H9 (cell line): ENCODE measurements around the gene MYOF. TPM values are rescaled to one million over a fixed set of nuclear protein-coding genes. Genes with fewer than 3 reads are reported as not detected.

Experiments
- DNase-seq: peaks from one replicate; pipeline ENCODE4 v3.0.0-alpha.2; 2017
- H2AFZ ChIP-seq: one replicate; pipeline ENCODE4 v1.6.1; 2013; ENCODE audit warnings: mild to moderate bottlenecking, low read length, control low read depth, moderate library complexity
- H2AK5ac ChIP-seq: 2 replicates; pipeline ENCODE4 v1.6.1; 2013; ENCODE audit warnings: low read length, control low read depth, mixed read lengths; ENCODE audit not compliant: insufficient read length
- H2BK120ac ChIP-seq: one replicate; pipeline ENCODE4 v1.6.1; 2013; ENCODE audit warnings: low read depth, mild to moderate bottlenecking, low read length, control low read depth, inconsistent platforms; ENCODE audit not compliant: poor library complexity, severe bottlenecking
- H2BK12ac ChIP-seq: 2 replicates; pipeline ENCODE4 v1.6.1; 2013; ENCODE audit warnings: low read length, control low read depth, mixed read lengths, low read depth; ENCODE audit not compliant: insufficient read length
- H2BK15ac ChIP-seq: 2 replicates; pipeline ENCODE4 v1.6.1; 2013; ENCODE audit warnings: low read depth, low read length, control low read depth
- H2BK20ac ChIP-seq: one replicate; pipeline ENCODE4 v1.6.1; 2013; ENCODE audit warnings: low read depth, mild to moderate bottlenecking, low read length, control low read depth, inconsistent platforms; ENCODE audit not compliant: poor library complexity, severe bottlenecking
- H2BK5ac ChIP-seq: 2 replicates; pipeline ENCODE4 v1.6.1; 2013; ENCODE audit warnings: low read length, control low read depth, mixed read lengths; ENCODE audit not compliant: insufficient read length
- H3K14ac ChIP-seq: 2 replicates; pipeline ENCODE4 v1.6.1; 2013; ENCODE audit warnings: low read length, control low read depth; ENCODE audit not compliant: insufficient read depth
- H3K18ac ChIP-seq: 2 replicates; pipeline ENCODE4 v1.6.1; 2013; ENCODE audit warnings: low read depth, mild to moderate bottlenecking, mixed read lengths, low read length, control low read depth; ENCODE audit not compliant: insufficient read length
- H3K23ac ChIP-seq: 2 replicates; pipeline ENCODE4 v1.6.1; 2013; ENCODE audit warnings: low read length, control low read depth, mixed read lengths, low read depth; ENCODE audit not compliant: insufficient read length
- H3K23me2 ChIP-seq: 2 replicates; pipeline ENCODE4 v1.6.1; 2013; ENCODE audit warnings: low read depth, mild to moderate bottlenecking, mixed read lengths, low read length, control low read depth; ENCODE audit not compliant: insufficient read length, poor library complexity, severe bottlenecking
- H3K27ac ChIP-seq: 2 replicates; pipeline ENCODE4 v1.5.1; 2013; ENCODE audit warnings: low read length, control low read depth, mixed read lengths, low read depth; ENCODE audit not compliant: insufficient read length
- H3K27me3 ChIP-seq: 2 replicates; pipeline ENCODE4 v1.6.1; 2013; ENCODE audit warnings: low read length, control low read depth, inconsistent platforms; ENCODE audit not compliant: insufficient read depth
- H3K4ac ChIP-seq: 2 replicates; pipeline ENCODE4 v1.6.1; 2013; ENCODE audit warnings: low read depth, mild to moderate bottlenecking, control low read depth, inconsistent platforms, low read length, moderate library complexity
- H3K4me1 ChIP-seq: 2 replicates; pipeline ENCODE4 v1.6.1; 2013; ENCODE audit warnings: low read length, control low read depth, inconsistent platforms; ENCODE audit not compliant: insufficient read depth
- H3K4me2 ChIP-seq: 2 replicates; pipeline ENCODE4 v1.6.1; 2013; ENCODE audit warnings: low read length, control low read depth, mixed read lengths; ENCODE audit not compliant: insufficient read length, insufficient read depth
- H3K56ac ChIP-seq: 2 replicates; pipeline ENCODE4 v1.6.1; 2013; ENCODE audit warnings: low read depth, mild to moderate bottlenecking, mixed read lengths, low read length, control low read depth; ENCODE audit not compliant: insufficient read length
- H3K79me1 ChIP-seq: 2 replicates; pipeline ENCODE4 v1.6.1; 2013; ENCODE audit warnings: low read depth, mild to moderate bottlenecking, moderate library complexity, low read length, control low read depth, inconsistent platforms; ENCODE audit not compliant: insufficient read depth, poor library complexity, severe bottlenecking
- H3K79me2 ChIP-seq: 2 replicates; pipeline ENCODE4 v1.6.1; 2013; ENCODE audit warnings: low read length, control low read depth, inconsistent platforms; ENCODE audit not compliant: insufficient read depth
- H3K9ac ChIP-seq: 2 replicates; pipeline ENCODE4 v1.6.1; 2013; ENCODE audit warnings: low read length, control low read depth, mixed read lengths; ENCODE audit not compliant: insufficient read length; ENCODE audit errors: extremely low read depth
- H3K9me3 ChIP-seq: one replicate; pipeline ENCODE4 v1.6.1; 2013; ENCODE audit warnings: low read depth, low read length, inconsistent platforms; ENCODE audit not compliant: control insufficient read depth
- H3T11ph ChIP-seq: one replicate; pipeline ENCODE4 v1.6.1; 2013; ENCODE audit warnings: mild to moderate bottlenecking, low read length, control low read depth, inconsistent platforms
- H4K20me1 ChIP-seq: one replicate; pipeline ENCODE4 v1.6.1; 2013; ENCODE audit not compliant: control insufficient read depth, insufficient read length, insufficient read depth
- H4K5ac ChIP-seq: 2 replicates; pipeline ENCODE4 v1.6.1; 2013; ENCODE audit warnings: low read depth, mild to moderate bottlenecking, mixed read lengths, low read length, control low read depth; ENCODE audit not compliant: insufficient read length
- H4K8ac ChIP-seq: replicated peaks from 2 replicates; pipeline ENCODE4 v1.6.1; 2013; ENCODE audit warnings: low read length, control low read depth, mixed read lengths, low read depth; ENCODE audit not compliant: insufficient read length
- H4K91ac ChIP-seq: 2 replicates; pipeline ENCODE4 v1.6.1; 2013; ENCODE audit warnings: low read depth, mild to moderate bottlenecking, moderate library complexity, mixed read lengths, low read length, control low read depth; ENCODE audit not compliant: insufficient read length
- H3K27ac Mint-ChIP-seq, 3 experiments: 2 replicates in 2 of 3; 3 replicates in 1 of 3; pipeline ENCODE4 v1.8.0; 2020 to 2021; ENCODE audit warnings: mixed read lengths in 3 of 3, mild to moderate bottlenecking in 1 of 3, moderate library complexity in 1 of 3
- H3K27me3 Mint-ChIP-seq: 2 replicates; pipeline ENCODE4 v1.8.0; 2021; ENCODE audit warnings: low read depth, mild to moderate bottlenecking, moderate library complexity, mixed read lengths
- H3K36me3 Mint-ChIP-seq, 3 experiments: 2 replicates in 2 of 3; 3 replicates in 1 of 3; pipeline ENCODE4 v1.8.0; 2020 to 2021; ENCODE audit warnings: low read depth in 3 of 3, mixed read lengths in 3 of 3; ENCODE audit not compliant: insufficient read depth in 1 of 3
- H3K4me1 Mint-ChIP-seq, 2 experiments: 2 replicates each; pipeline ENCODE4 v1.8.0; 2020; ENCODE audit warnings: mixed read lengths in 2 of 2
- H3K4me3 Mint-ChIP-seq, 2 experiments: 2 replicates in 1 of 2; 3 replicates in 1 of 2; pipeline ENCODE4 v1.8.0; 2020 to 2021; ENCODE audit warnings: mild to moderate bottlenecking in 2 of 2, mixed read lengths in 2 of 2, moderate library complexity in 1 of 2
- H3K9me3 Mint-ChIP-seq, 2 experiments: 2 replicates in 1 of 2; 3 replicates in 1 of 2; pipeline ENCODE4 v1.8.0; 2020; ENCODE audit warnings: mild to moderate bottlenecking in 2 of 2, mixed read lengths in 2 of 2, moderate library complexity in 1 of 2
- WGBS: extraction: QIAGEN DNeasy Blood & Tissue Kit; methylation state at CpG from one replicate; pipeline ENCODE4 v1.1.7; 2013; ENCODE audit warnings: missing lambda C conversion rate, low lambda C conversion rate, mixed read lengths; ENCODE audit not compliant: insufficient read length; ENCODE audit errors: extremely low coverage; 5-methylcytosine and 5-hydroxymethylcytosine counted together
- total RNA-seq: library from RNA; stranded (reverse); gene quantifications from 2 replicates; pipeline ENCODE4 v1.2.1, GENCODE V29; 2021
- TF ChIP-seq, protein P1 (sequence below): fragments of 200-600 bp; sonication (generic); conservative IDR thresholded peaks from 3 replicates; pipeline ENCODE4 v1.8.0; 2021; ENCODE audit warnings: antibody characterized with exemption, mild to moderate bottlenecking

Gene MYOF
- total RNA-seq, 1 experiment from 2014 or later: 2.8 TPM

- DNase-seq: no peak
- no peaks in the 10 kb centered on the region for H4K20me1 ChIP-seq
- H3K4me1 ChIP-seq: 0 out of 2 replicates have a peak, but pooled peaks cover 4% of the 10 kb centered on the region
- H3K23me2 ChIP-seq: no peaks in the 10 kb centered on the region
- H3K79me2 ChIP-seq: no peaks in the 10 kb centered on the region
- H3K36me3 Mint-ChIP-seq: peaks cover 0 to 4% (median 0%) of the 10 kb centered on the region in 3 experiments; a peak in 2 of 7 replicates
- H3K27ac Mint-ChIP-seq: no peak overlapping the region
- no peak overlapping the region for H2BK15ac ChIP-seq
- H4K91ac ChIP-seq: no peak overlapping the region
- no peak overlapping the region for H3K4me2 ChIP-seq
- H2BK12ac ChIP-seq: no peak overlapping the region
- no peak overlapping the region for H4K5ac ChIP-seq
- H3K4me3 Mint-ChIP-seq: no peak overlapping the region
- H3K4me1 Mint-ChIP-seq: peaks cover 11 to 16% of the 10 kb centered on the region in 2 experiments
- H2AFZ ChIP-seq: no peak overlapping the region
- no peak overlapping the region for H3K4ac ChIP-seq
- H3K27ac ChIP-seq: no peak overlapping the region
- H3K79me1 ChIP-seq: no peaks in the 10 kb centered on the region
- TF ChIP-seq, protein P1, sequence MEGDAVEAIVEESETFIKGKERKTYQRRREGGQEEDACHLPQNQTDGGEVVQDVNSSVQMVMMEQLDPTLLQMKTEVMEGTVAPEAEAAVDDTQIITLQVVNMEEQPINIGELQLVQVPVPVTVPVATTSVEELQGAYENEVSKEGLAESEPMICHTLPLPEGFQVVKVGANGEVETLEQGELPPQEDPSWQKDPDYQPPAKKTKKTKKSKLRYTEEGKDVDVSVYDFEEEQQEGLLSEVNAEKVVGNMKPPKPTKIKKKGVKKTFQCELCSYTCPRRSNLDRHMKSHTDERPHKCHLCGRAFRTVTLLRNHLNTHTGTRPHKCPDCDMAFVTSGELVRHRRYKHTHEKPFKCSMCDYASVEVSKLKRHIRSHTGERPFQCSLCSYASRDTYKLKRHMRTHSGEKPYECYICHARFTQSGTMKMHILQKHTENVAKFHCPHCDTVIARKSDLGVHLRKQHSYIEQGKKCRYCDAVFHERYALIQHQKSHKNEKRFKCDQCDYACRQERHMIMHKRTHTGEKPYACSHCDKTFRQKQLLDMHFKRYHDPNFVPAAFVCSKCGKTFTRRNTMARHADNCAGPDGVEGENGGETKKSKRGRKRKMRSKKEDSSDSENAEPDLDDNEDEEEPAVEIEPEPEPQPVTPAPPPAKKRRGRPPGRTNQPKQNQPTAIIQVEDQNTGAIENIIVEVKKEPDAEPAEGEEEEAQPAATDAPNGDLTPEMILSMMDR: no peak
- peaks cover 2 to 3% of the 10 kb centered on the region in 2 experiments; a peak in 3 of 5 replicates for H3K9me3 Mint-ChIP-seq
- H3K27me3 ChIP-seq: no peaks in the 10 kb centered on the region
- no peaks in the 10 kb centered on the region for H3K9me3 ChIP-seq
- no peaks in the 10 kb centered on the region for H3K27me3 Mint-ChIP-seq
- no CpG with 5 or more reads among the region's 6 CpGs for WGBS
- H3K56ac ChIP-seq: no peak overlapping the region
- H3K9ac ChIP-seq: no peak overlapping the region
- H2BK120ac ChIP-seq: no peak overlapping the region
- H4K8ac ChIP-seq: no peak overlapping the region
- no peak overlapping the region for H3K23ac ChIP-seq
- no peak overlapping the region for H3K18ac ChIP-seq
- no peak overlapping the region for H2BK5ac ChIP-seq
- H3T11ph ChIP-seq: no peak overlapping the region
- H2BK20ac ChIP-seq: no peak overlapping the region
- no peak overlapping the region for H3K14ac ChIP-seq
- no peak overlapping the region for H2AK5ac ChIP-seq
These were observed 125.6 kb downstream of the MYOF start for GRCh38 chr10:93356516-93356915.
